ENCODE results near the gene EGFL6. TPM values are rescaled to one million over a fixed set of nuclear protein-coding genes. Genes with fewer than 3 reads are reported as not detected.

Gene EGFL6
- total RNA-seq, 1 experiment from 2014 or later = not detected

DNA sequence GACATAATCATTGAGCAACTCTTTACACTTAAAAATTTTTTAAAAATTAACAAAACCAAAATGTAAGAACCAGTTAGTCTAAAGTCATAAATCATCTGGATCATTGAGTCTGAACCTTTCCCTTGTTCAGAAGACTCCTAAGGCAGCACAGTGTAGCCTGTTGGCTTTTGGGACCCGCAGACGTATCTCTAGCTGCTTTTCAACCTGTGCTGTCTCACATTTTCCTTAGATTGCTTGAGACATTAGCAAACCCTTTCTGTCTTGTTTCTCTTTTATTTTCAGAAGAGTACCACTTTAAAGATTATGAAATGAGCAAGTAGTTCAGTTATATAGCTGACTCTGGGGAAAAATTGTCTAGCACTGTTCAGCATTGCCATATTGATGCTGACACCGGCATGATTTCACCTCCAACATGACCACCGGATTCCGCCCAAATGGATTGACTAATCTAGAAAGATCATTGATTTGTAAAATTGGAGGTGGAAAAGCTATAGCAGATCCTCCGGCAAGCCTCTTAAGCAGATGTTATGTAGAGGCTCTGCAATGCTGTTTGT is 92.4 kb downstream of the EGFL6 start:
- BruUV-seq (replicated peaks) = no TSS peak
- Histone ChIP-seq H2AFZ (ENCODE audit: low read length) (no peak overlapping the region), H3K9ac (ENCODE audit: low read length) (no peak overlapping the region), H3K9me3 (ENCODE audit: low read length) (no peaks in the 10 kb centered on the region), H3K36me3 (ENCODE audit: low read depth, low read length) (no peaks in the 10 kb centered on the region), H3K27ac (ENCODE audit: low read length) (no peak overlapping the region), H3K4me3 (ENCODE audit: low read length) (no peak overlapping the region), H3K27me3 (ENCODE audit: low read length) (no peaks in the 10 kb centered on the region), H3K9me2 (replicated peaks; ENCODE audit: low read length) (no peaks in the 10 kb centered on the region), H3K4me2 (ENCODE audit: low read length) (no peak overlapping the region), H3K4me1 (ENCODE audit: insufficient read depth, low read length) (peaks cover 6% of the 10 kb centered on the region), H3K79me2 (ENCODE audit: low read length) (no peaks in the 10 kb centered on the region), H3F3A (ENCODE audit: low read length, unreplicated experiment) (no peaks in the 10 kb centered on the region), H4K20me1 (ENCODE audit: low read length) (no peaks in the 10 kb centered on the region)
- ATAC-seq (no peak), DNase-seq (no peak)
- ChIA-PET POLR2A (ENCODE audit: unreplicated experiment) (no interaction called here), CTCF (no interaction called here)
- TF ChIP-seq EZH2phosphoT487 (IDR thresholded peaks at IDR 0.05; ENCODE audit: borderline replicate concordance, low read length) (no peak), EZH2 (IDR thresholded peaks at IDR 0.05; ENCODE audit: low read length, unreplicated experiment) (no peak)
- TF ChIP-seq, protein P1, sequence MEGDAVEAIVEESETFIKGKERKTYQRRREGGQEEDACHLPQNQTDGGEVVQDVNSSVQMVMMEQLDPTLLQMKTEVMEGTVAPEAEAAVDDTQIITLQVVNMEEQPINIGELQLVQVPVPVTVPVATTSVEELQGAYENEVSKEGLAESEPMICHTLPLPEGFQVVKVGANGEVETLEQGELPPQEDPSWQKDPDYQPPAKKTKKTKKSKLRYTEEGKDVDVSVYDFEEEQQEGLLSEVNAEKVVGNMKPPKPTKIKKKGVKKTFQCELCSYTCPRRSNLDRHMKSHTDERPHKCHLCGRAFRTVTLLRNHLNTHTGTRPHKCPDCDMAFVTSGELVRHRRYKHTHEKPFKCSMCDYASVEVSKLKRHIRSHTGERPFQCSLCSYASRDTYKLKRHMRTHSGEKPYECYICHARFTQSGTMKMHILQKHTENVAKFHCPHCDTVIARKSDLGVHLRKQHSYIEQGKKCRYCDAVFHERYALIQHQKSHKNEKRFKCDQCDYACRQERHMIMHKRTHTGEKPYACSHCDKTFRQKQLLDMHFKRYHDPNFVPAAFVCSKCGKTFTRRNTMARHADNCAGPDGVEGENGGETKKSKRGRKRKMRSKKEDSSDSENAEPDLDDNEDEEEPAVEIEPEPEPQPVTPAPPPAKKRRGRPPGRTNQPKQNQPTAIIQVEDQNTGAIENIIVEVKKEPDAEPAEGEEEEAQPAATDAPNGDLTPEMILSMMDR (conservative IDR thresholded peaks at IDR 0.05; ENCODE audit: low read depth, low read length) = no peak
- intact Hi-C loops (cut with micrococcal nuclease) = no loop called here

DNA sequence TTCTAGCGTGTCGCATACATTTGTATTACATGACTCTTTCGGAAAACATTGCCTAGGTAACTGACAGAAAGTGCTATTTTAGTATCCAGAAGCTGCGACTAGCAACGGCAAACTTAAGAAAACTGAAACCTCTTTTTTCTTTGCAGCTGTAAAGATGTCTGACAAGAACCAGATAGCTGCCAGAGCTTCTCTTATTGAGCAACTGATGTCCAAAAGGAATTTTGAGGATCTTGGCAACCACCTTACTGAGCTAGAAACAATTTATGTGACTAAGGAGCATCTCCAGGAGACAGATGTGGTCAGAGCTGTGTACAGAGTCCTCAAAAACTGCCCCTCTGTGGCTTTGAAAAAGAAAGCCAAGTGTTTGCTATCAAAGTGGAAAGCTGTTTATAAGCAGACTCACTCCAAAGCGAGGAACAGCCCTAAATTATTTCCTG is 93.0 kb downstream of the EGFL6 start:
- TF ChIP-seq EZH2phosphoT487 (IDR thresholded peaks at IDR 0.05; ENCODE audit: borderline replicate concordance, low read length) (no peak), EZH2 (IDR thresholded peaks at IDR 0.05; ENCODE audit: low read length, unreplicated experiment) (no peak)
- TF ChIP-seq, protein P1 (conservative IDR thresholded peaks at IDR 0.05; ENCODE audit: low read depth, low read length) = no peak
- Histone ChIP-seq H3K9me2 (replicated peaks; ENCODE audit: low read length) (no peaks in the 10 kb centered on the region), H3K9ac (ENCODE audit: low read length) (no peak overlapping the region), H3K4me2 (ENCODE audit: low read length) (no peak overlapping the region), H3K9me3 (ENCODE audit: low read length) (no peaks in the 10 kb centered on the region), H3K36me3 (ENCODE audit: low read depth, low read length) (no peaks in the 10 kb centered on the region), H3K27me3 (ENCODE audit: low read length) (no peaks in the 10 kb centered on the region), H4K20me1 (ENCODE audit: low read length) (no peaks in the 10 kb centered on the region), H3F3A (ENCODE audit: low read length, unreplicated experiment) (no peaks in the 10 kb centered on the region), H3K4me1 (ENCODE audit: insufficient read depth, low read length) (peaks cover 6% of the 10 kb centered on the region), H3K4me3 (ENCODE audit: low read length) (no peak overlapping the region), H2AFZ (ENCODE audit: low read length) (no peak overlapping the region), H3K79me2 (ENCODE audit: low read length) (no peaks in the 10 kb centered on the region), H3K27ac (ENCODE audit: low read length) (no peak overlapping the region)
- no peak for DNase-seq
- no peak for ATAC-seq
- intact Hi-C loops (cut with micrococcal nuclease) = no loop called here
- ChIA-PET POLR2A (ENCODE audit: unreplicated experiment) (no interaction called here), CTCF (no interaction called here)
- BruUV-seq (replicated peaks) = no TSS peak

DNA sequence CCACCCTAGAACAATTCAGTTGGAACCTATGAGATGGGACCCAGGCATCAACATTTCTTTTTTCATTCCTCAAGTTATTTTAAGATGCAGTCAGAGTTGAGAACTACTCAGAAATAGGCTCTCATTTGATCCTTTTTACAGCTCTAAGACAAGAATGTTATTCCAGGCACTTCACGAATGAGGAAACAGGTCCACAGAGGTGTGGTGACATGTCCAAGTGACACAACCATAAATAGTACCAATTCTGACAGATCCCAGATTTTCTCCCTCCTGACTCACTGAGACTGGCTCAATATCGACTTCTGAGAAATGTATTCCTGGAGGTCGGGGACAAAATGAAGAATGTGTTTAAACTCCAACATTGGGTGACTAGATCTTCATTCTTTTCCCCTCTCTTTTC is 94.6 kb downstream of the EGFL6 start:
- Histone ChIP-seq H3K9me2 (replicated peaks; ENCODE audit: low read length) (no peaks in the 10 kb centered on the region), H3K27ac (ENCODE audit: low read length) (no peak overlapping the region), H3K9me3 (ENCODE audit: low read length) (no peaks in the 10 kb centered on the region), H3K4me2 (ENCODE audit: low read length) (no peak overlapping the region), H3F3A (ENCODE audit: low read length, unreplicated experiment) (no peaks in the 10 kb centered on the region), H3K4me1 (ENCODE audit: insufficient read depth, low read length) (peaks cover 18% of the 10 kb centered on the region), H3K9ac (ENCODE audit: low read length) (no peak overlapping the region), H3K79me2 (ENCODE audit: low read length) (no peaks in the 10 kb centered on the region), H3K27me3 (ENCODE audit: low read length) (no peaks in the 10 kb centered on the region), H3K36me3 (ENCODE audit: low read depth, low read length) (no peaks in the 10 kb centered on the region), H3K4me3 (ENCODE audit: low read length) (no peak overlapping the region), H4K20me1 (ENCODE audit: low read length) (no peaks in the 10 kb centered on the region), H2AFZ (ENCODE audit: low read length) (no peak overlapping the region)
- ChIA-PET CTCF (no interaction called here), POLR2A (ENCODE audit: unreplicated experiment) (no interaction called here)
- no peak for TF ChIP-seq EZH2phosphoT487 (IDR thresholded peaks at IDR 0.05; ENCODE audit: borderline replicate concordance, low read length)
- no peak for TF ChIP-seq EZH2 (IDR thresholded peaks at IDR 0.05; ENCODE audit: low read length, unreplicated experiment)
- TF ChIP-seq, protein P1 (conservative IDR thresholded peaks at IDR 0.05; ENCODE audit: low read depth, low read length) = no peak
- no TSS peak for BruUV-seq (replicated peaks)
- DNase-seq (no peak), ATAC-seq (no peak)
- intact Hi-C loops (cut with micrococcal nuclease) = no loop called here

Measured in PC-3 (cell line).